Neural crest cell (in vitro differentiated cells): ENCODE measurements around the gene SLC26A3. TPM values are rescaled to one million over a fixed set of nuclear protein-coding genes. Genes with fewer than 3 reads are reported as not detected.

Source experiments
- DNase-seq: peaks from one replicate; pipeline ENCODE4 v3.0.0; 2021; ENCODE audit warnings: low read depth, mixed read lengths, low spot score
- H3K27ac Mint-ChIP-seq: one replicate; pipeline ENCODE4 v1.8.0; 2021; ENCODE audit warnings: mild to moderate bottlenecking, mixed read lengths; ENCODE audit not compliant: unreplicated experiment
- H3K27me3 Mint-ChIP-seq: 2 replicates; pipeline ENCODE4 v1.8.0; 2021; ENCODE audit warnings: low read depth, mild to moderate bottlenecking, mixed read lengths
- H3K36me3 Mint-ChIP-seq: 2 replicates; pipeline ENCODE4 v1.8.0; 2021; ENCODE audit warnings: low read depth, mild to moderate bottlenecking, mixed read lengths
- H3K4me1 Mint-ChIP-seq: 2 replicates; pipeline ENCODE4 v1.8.0; 2021; ENCODE audit warnings: mixed read lengths
- H3K4me3 Mint-ChIP-seq: one replicate; pipeline ENCODE4 v1.8.0; 2021; ENCODE audit warnings: mild to moderate bottlenecking, mixed read lengths
- H3K9me3 Mint-ChIP-seq: 2 replicates; pipeline ENCODE4 v1.8.0; 2021; ENCODE audit warnings: mixed read lengths
- total RNA-seq: library from RNA; stranded (reverse); gene quantifications from 2 replicates; pipeline ENCODE4 v1.2.1, GENCODE V29; 2021
- TF ChIP-seq, protein P1 (sequence below): fragments of 200-600 bp; sonication (generic); conservative IDR thresholded peaks from 2 replicates; pipeline ENCODE4 v1.5.0; 2021; ENCODE audit warnings: antibody characterized with exemption, mild to moderate bottlenecking

SLC26A3 gene
- total RNA-seq, 1 donor from 2014 or later, result not detected

DNA sequence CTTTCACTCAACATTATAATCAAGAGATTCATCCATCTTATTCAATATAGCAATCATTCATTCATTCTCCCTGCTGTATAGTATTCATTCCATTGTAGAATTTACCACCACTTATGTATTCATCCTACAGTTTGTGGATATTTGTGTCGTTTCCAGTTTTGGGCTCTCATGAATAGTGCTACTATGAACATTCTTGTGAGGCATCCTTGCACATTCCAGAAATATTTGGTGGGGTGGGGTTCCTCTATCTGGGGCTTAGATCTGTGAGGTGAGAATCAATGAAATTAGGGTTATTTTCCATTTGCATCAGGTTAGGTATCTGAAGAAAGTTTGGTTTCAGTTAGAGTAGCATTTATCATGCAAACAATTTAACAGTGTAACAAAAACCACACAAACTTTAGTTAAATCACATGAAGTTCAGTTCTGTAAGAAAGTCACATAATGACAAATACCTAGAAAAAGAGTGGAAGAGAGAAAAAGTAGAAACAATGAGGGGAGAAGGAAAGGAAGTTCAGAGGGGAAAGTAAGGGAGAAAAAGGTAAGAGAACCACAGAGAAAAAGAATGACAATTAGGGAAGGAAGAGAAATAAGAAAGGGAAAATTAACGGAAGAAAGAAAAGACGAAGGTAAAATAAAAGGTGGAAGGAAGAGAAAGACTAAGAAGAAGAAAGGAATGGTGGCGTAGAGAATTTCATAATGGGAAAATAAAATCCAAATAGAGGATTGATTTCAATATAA, 84.4 kb downstream of the SLC26A3 start:
- TF ChIP-seq, protein P1, sequence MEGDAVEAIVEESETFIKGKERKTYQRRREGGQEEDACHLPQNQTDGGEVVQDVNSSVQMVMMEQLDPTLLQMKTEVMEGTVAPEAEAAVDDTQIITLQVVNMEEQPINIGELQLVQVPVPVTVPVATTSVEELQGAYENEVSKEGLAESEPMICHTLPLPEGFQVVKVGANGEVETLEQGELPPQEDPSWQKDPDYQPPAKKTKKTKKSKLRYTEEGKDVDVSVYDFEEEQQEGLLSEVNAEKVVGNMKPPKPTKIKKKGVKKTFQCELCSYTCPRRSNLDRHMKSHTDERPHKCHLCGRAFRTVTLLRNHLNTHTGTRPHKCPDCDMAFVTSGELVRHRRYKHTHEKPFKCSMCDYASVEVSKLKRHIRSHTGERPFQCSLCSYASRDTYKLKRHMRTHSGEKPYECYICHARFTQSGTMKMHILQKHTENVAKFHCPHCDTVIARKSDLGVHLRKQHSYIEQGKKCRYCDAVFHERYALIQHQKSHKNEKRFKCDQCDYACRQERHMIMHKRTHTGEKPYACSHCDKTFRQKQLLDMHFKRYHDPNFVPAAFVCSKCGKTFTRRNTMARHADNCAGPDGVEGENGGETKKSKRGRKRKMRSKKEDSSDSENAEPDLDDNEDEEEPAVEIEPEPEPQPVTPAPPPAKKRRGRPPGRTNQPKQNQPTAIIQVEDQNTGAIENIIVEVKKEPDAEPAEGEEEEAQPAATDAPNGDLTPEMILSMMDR, result no peak
- Mint-ChIP-seq H3K27me3 (no peaks in the 10 kb centered on the region), H3K9me3 (no peaks in the 10 kb centered on the region), H3K27ac (peak overlapping the region; percentile 22), H3K36me3 (no peaks in the 10 kb centered on the region), H3K4me1 (peaks cover 1% of the 10 kb centered on the region), H3K4me3 (no peak overlapping the region)
- DNase-seq, result no peak

DNA sequence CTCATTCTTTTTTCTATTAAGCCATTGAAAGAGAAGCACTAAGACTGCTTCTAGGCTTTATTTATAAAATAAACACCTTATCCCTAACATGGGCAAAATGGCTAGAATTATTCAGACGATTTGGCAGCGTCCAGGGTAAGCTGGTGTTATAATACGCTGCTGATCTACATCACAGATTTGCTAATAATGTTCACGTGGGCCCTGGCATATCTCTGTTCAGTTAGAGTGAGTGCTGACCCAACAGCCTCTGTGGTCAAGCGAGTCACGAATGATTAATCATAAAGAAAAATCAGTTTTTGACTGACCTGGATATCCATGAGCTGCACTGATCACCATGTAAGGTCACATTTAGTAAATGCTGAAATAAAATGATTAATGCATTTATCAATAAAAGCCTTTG, 87.5 kb downstream of the SLC26A3 start:
- TF ChIP-seq, protein P1, result no peak
- H3K4me3 Mint-ChIP-seq, result no peak overlapping the region
- H3K27ac Mint-ChIP-seq, result no peak overlapping the region
- no peak for DNase-seq
- H3K27me3 Mint-ChIP-seq, result no peaks in the 10 kb centered on the region
- H3K4me1 Mint-ChIP-seq, result no peaks in the 10 kb centered on the region
- no peaks in the 10 kb centered on the region for H3K36me3 Mint-ChIP-seq
- no peaks in the 10 kb centered on the region for H3K9me3 Mint-ChIP-seq

Other genes with a start within 250 kb of the SLC26A3 start
- gene COG5, start 239.3 kb downstream of the SLC26A3 start, total RNA-seq, result 26.8 and 35.1 TPM in 2 replicates
- gene DUS4L, start 239.3 kb downstream of the SLC26A3 start, total RNA-seq, result 12.7 and 13.2 TPM in 2 replicates
- gene BCAP29, start 223.0 kb downstream of the SLC26A3 start, total RNA-seq, result 32.5 and 34.2 TPM in 2 replicates
- 0.12 and 0.52 TPM in 2 replicates for gene SLC26A4, start 142.4 kb downstream of the SLC26A3 start, total RNA-seq
- gene CBLL1, start 59.1 kb downstream of the SLC26A3 start, total RNA-seq, result 30.8 and 35.2 TPM in 2 replicates
- gene DLD, start 88.0 kb upstream of the SLC26A3 start, total RNA-seq, result 77.6 and 82.1 TPM in 2 replicates
- 127 and 131 TPM in 2 replicates for gene LAMB1, start 199.9 kb upstream of the SLC26A3 start, total RNA-seq